SK-N-SH (cell line): Measurements from ENCODE around the gene CNIH2.

Source experiments
- CTCF ChIP-seq: fragments of 200-600 bp; sonication (generic); IDR thresholded peaks from 2 replicates; pipeline ENCODE4 v1.6.1; 2017; ENCODE audit warnings: antibody characterized with exemption, mild to moderate bottlenecking, moderate library complexity
- EP300 ChIP-seq, 2 experiments: IDR thresholded peaks; 2 replicates each; pipeline versions ENCODE4 v1.4.0 to v1.6.1; 2012; ENCODE audit warnings: borderline replicate concordance in 1 of 2, low read depth in 1 of 2, low read length in 1 of 2
- FOSL2 ChIP-seq: IDR thresholded peaks from 2 replicates; pipeline ENCODE4 v1.4.0; 2012; ENCODE audit warnings: low read depth, mild to moderate bottlenecking, moderate library complexity, borderline replicate concordance
- POLR2AphosphoS5 ChIP-seq: IDR thresholded peaks from 2 replicates; pipeline ENCODE4 v1.6.1; 2012; ENCODE audit warnings: low read depth, low read length
- RAD21 ChIP-seq: IDR thresholded peaks from 2 replicates; pipeline ENCODE4 v1.6.1; 2012; ENCODE audit warnings: mild to moderate bottlenecking, low read length
- SMC3 ChIP-seq: IDR thresholded peaks from 2 replicates; pipeline ENCODE4 v1.6.1; 2012; ENCODE audit warnings: low read depth, low read length, improper control_type of control experiment
- YY1 ChIP-seq: IDR thresholded peaks from 2 replicates; pipeline ENCODE4 v1.4.0; 2012; ENCODE audit warnings: low read depth, mild to moderate bottlenecking
- TF ChIP-seq, protein P1 (sequence below): IDR thresholded peaks from 2 replicates; pipeline ENCODE4 v1.6.1; 2012; ENCODE audit warnings: mild to moderate bottlenecking, low read depth, low read length, moderate library complexity

DNA sequence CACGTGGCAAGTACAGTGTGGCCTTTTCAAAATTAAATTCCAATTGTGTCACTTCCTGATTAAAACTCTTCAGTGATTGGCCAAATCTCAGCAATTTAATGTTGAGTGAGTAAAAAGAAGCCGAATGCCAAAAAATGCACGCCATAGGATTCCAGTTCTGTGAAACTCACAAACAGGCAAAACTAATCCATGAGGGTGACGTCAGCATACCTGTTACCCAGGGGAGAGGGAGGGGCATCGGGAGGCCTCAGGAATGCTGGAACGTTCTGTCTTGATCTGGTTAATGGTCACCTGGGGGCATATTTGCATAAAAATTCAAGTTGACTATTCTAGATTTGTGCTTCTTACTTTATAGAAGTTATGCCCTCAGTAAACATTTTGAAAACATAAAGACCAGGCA is 49.5 kb upstream of the CNIH2 start:
- TF ChIP-seq CTCF (no peak), POLR2AphosphoS5 (no peak), SMC3 (no peak), YY1 (no peak), EP300 (IDR thresholded peaks at IDR 0.05; ENCODE audit: borderline replicate concordance in 1 of 2, low read depth in 1 of 2, low read length in 1 of 2) (no peak), FOSL2 (no peak), RAD21 (no peak)
- TF ChIP-seq, protein P1, sequence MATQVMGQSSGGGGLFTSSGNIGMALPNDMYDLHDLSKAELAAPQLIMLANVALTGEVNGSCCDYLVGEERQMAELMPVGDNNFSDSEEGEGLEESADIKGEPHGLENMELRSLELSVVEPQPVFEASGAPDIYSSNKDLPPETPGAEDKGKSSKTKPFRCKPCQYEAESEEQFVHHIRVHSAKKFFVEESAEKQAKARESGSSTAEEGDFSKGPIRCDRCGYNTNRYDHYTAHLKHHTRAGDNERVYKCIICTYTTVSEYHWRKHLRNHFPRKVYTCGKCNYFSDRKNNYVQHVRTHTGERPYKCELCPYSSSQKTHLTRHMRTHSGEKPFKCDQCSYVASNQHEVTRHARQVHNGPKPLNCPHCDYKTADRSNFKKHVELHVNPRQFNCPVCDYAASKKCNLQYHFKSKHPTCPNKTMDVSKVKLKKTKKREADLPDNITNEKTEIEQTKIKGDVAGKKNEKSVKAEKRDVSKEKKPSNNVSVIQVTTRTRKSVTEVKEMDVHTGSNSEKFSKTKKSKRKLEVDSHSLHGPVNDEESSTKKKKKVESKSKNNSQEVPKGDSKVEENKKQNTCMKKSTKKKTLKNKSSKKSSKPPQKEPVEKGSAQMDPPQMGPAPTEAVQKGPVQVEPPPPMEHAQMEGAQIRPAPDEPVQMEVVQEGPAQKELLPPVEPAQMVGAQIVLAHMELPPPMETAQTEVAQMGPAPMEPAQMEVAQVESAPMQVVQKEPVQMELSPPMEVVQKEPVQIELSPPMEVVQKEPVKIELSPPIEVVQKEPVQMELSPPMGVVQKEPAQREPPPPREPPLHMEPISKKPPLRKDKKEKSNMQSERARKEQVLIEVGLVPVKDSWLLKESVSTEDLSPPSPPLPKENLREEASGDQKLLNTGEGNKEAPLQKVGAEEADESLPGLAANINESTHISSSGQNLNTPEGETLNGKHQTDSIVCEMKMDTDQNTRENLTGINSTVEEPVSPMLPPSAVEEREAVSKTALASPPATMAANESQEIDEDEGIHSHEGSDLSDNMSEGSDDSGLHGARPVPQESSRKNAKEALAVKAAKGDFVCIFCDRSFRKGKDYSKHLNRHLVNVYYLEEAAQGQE = no peak
